ENCODE measurements around the gene FGF14.

- TF ChIP-seq CTCF (IDR thresholded peaks at IDR 0.05; ENCODE audit: poor library complexity) = no peak
- no peak for TF ChIP-seq EZH2 (IDR thresholded peaks at IDR 0.05; ENCODE audit: borderline replicate concordance)
- TF ChIP-seq EZH2phosphoT487 (IDR thresholded peaks at IDR 0.05; ENCODE audit: low read depth, severe bottlenecking, unreplicated experiment) = no peak
Measured at GRCh38 chr13:102185375-102185984, 216.4 kb downstream of the FGF14 start.
